ENCODE measurements around the gene CYP4A22. TPM values are rescaled to one million over a fixed set of nuclear protein-coding genes. Genes with fewer than 3 reads are reported as not detected.

Gene CYP4A22
- total and polyA plus RNA-seq, 9 of the 15 experiments (the other 6 are each of a cell fraction or from before 2014, with no cell fraction given), result 0.07 TPM; not detected in 8

- TF ChIP-seq ZNF609 (CRISPR knock-in tag; IDR thresholded peaks at IDR 0.05; ENCODE audit: borderline replicate concordance) (no peak), ETV6 (IDR thresholded peaks at IDR 0.05; ENCODE audit: borderline replicate concordance in 1 of 2, low read depth in 2 of 2, low read length in 1 of 2) (no peak), ETV6 (CRISPR knock-in tag; IDR thresholded peaks at IDR 0.05; ENCODE audit: borderline replicate concordance) (no peak), ARNT (IDR thresholded peaks at IDR 0.05) (no peak), TRIM24 (IDR thresholded peaks at IDR 0.05) (no peak), TAF1 (IDR thresholded peaks at IDR 0.05; ENCODE audit: control insufficient read depth, extremely low read depth, insufficient read depth, low read length, severe bottlenecking) (no peak), HES1 (IDR thresholded peaks at IDR 0.05; ENCODE audit: low read depth) (no peak), ZC3H4 (CRISPR knock-in tag; IDR thresholded peaks at IDR 0.05; ENCODE audit: borderline replicate concordance) (no peak), YBX1 (IDR thresholded peaks at IDR 0.05) (peak; percentile 77; the same call in 1 of the 2 replicates), SETDB1 (IDR thresholded peaks at IDR 0.05; ENCODE audit: low read length) (no peak), ZNF184 (CRISPR knock-in tag; IDR thresholded peaks at IDR 0.05) (no peak), POU5F1 (IDR thresholded peaks at IDR 0.05; ENCODE audit: borderline replicate concordance, low read depth, low read length, partially characterized antibody) (no peak), ZBTB11 (CRISPR knock-in tag; IDR thresholded peaks at IDR 0.05) (no peak), ZKSCAN1 (IDR thresholded peaks at IDR 0.05; ENCODE audit: low read depth, low read length) (no peak), ZNF232 (CRISPR knock-in tag; IDR thresholded peaks at IDR 0.05) (no peak), GATAD2B (IDR thresholded peaks at IDR 0.05; ENCODE audit: borderline replicate concordance) (no peak), TFE3 (CRISPR knock-in tag; IDR thresholded peaks at IDR 0.05) (no peak), MAFF (IDR thresholded peaks at IDR 0.05; ENCODE audit: low read length) (no peak), MTA2 (IDR thresholded peaks at IDR 0.05; ENCODE audit: low read depth) (no peak)
Measured at GRCh38 chr1:47180603-47181094, 43.4 kb downstream of the CYP4A22 start (continued).

Data from K562 (cell line).